VCaP (cell line): Measurements from ENCODE around the gene SCEL.

Experiments
- H3K27ac ChIP-seq: fragments of 450-650 bp; 2 replicates; pipeline ENCODE4 v1.5.1; 2017
- CTCF ChIP-seq: fragments of 450-650 bp; conservative IDR thresholded peaks from 2 replicates; pipeline ENCODE4 v1.5.1; 2017; ENCODE audit warnings: mild to moderate bottlenecking, moderate library complexity

Gene SCEL

GRCh38 chr13:77674852-77675251 is 139.3 kb downstream of the SCEL start:
- TF ChIP-seq CTCF, result no peak
- H3K27ac ChIP-seq, result no peak overlapping the region

- TF ChIP-seq CTCF, result no peak
- no peak overlapping the region for H3K27ac ChIP-seq
These were observed 143.3 kb downstream of the SCEL start for GRCh38 chr13:77678691-77679235.

- no peak overlapping the region for H3K27ac ChIP-seq
- TF ChIP-seq CTCF, result no peak
These were observed 152.3 kb downstream of the SCEL start for GRCh38 chr13:77687799-77688198.

GRCh38 chr13:77691871-77692270 is 156.4 kb downstream of the SCEL start:
- TF ChIP-seq CTCF, result no peak
- no peak overlapping the region for H3K27ac ChIP-seq

- no peak overlapping the region for H3K27ac ChIP-seq
- TF ChIP-seq CTCF, result no peak
These were observed 157.4 kb downstream of the SCEL start for GRCh38 chr13:77692746-77693448.

- TF ChIP-seq CTCF, result no peak
- H3K27ac ChIP-seq, result no peak overlapping the region
These were observed 158.0 kb downstream of the SCEL start for GRCh38 chr13:77693449-77693940.
